IPS DF 6.9 (cell line): ENCODE measurements around the gene TMEM109.

Experiments used
- DNase-seq: peaks from one replicate; pipeline ENCODE4 v3.0.0-alpha.2; 2013; ENCODE audit warnings: low read depth, low spot score
- H3K27ac ChIP-seq: one replicate; pipeline ENCODE4 v1.5.1; 2013; ENCODE audit warnings: low read length, control low read depth
- H3K27me3 ChIP-seq: 2 replicates; pipeline ENCODE4 v1.6.1; 2013; ENCODE audit warnings: mild to moderate bottlenecking, low read length; ENCODE audit not compliant: control insufficient read depth, insufficient read depth
- H3K36me3 ChIP-seq: 2 replicates; pipeline ENCODE4 v1.6.1; 2013; ENCODE audit warnings: low read length; ENCODE audit not compliant: control insufficient read depth, insufficient read depth
- H3K4me1 ChIP-seq: 2 replicates; pipeline ENCODE4 v1.6.1; 2013; ENCODE audit warnings: low read length; ENCODE audit not compliant: control insufficient read depth, insufficient read depth
- H3K4me3 ChIP-seq: 2 replicates; pipeline ENCODE4 v1.5.1; 2013; ENCODE audit warnings: mild to moderate bottlenecking, low read length
- H3K9me3 ChIP-seq: 2 replicates; pipeline ENCODE4 v1.6.1; 2013; ENCODE audit warnings: low read length, inconsistent platforms; ENCODE audit not compliant: control insufficient read depth, insufficient read depth
- WGBS: extraction: QIAGEN DNeasy Blood & Tissue Kit; methylation state at CpG from one replicate; pipeline ENCODE4 v1.1.7; 2013; ENCODE audit warnings: mixed read lengths, missing lambda C conversion rate; ENCODE audit not compliant: insufficient read length, insufficient coverage; 5-methylcytosine and 5-hydroxymethylcytosine counted together

The TMEM109 gene

GRCh38 chr11:60951904-60952741 is 38.2 kb downstream of the TMEM109 start, which contains the start of gene SLC15A3:
Gene SLC15A3 (minus strand): TSS chr11:60952176. CDS start chr11:60951551, 625 bp downstream.
- no peak for DNase-seq
- Histone ChIP-seq H3K27ac (no peak within 1 kb of the TSS), H3K36me3 (no peaks in the 10 kb centered on the region), H3K27me3 (no peaks in the 10 kb centered on the region), H3K4me1 (no peaks in the 10 kb centered on the region; the same call in 1 of the 2 replicates), H3K4me3 (peak within 1 kb of the TSS; percentile 59; the same call in 1 of the 2 replicates), H3K9me3 (no peaks in the 10 kb centered on the region)
- no CpG with 5 or more reads among the region's 23 CpGs for WGBS

DNA sequence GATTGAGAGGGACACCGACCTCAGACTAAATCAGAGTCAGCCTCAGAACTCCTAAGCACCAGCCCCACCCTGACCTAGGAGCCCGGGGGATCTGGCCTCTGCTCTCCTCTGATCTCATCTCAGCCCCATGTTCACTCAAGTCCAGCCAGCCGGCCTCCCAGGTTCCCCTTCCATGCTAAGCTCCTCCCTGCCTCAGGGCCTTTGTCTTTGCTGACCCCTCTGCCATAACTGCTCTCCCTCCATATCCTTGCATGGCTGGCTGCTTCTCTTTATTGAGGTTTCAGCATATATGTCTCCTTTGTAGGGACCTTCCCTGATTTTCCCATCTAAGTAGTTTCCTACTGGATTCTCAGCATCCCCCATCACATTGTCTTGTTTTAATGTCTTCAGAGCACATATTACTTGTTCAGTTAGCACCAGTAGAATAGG is 38.8 kb downstream of the TMEM109 start:
- Histone ChIP-seq H3K27ac (no peak overlapping the region), H3K27me3 (no peaks in the 10 kb centered on the region), H3K4me1 (no peaks in the 10 kb centered on the region; the same call in 1 of the 2 replicates), H3K4me3 (no peak overlapping the region), H3K36me3 (no peaks in the 10 kb centered on the region), H3K9me3 (no peaks in the 10 kb centered on the region)
- no CpG with 5 or more reads among the region's 3 CpGs for WGBS
- no peak for DNase-seq

DNA sequence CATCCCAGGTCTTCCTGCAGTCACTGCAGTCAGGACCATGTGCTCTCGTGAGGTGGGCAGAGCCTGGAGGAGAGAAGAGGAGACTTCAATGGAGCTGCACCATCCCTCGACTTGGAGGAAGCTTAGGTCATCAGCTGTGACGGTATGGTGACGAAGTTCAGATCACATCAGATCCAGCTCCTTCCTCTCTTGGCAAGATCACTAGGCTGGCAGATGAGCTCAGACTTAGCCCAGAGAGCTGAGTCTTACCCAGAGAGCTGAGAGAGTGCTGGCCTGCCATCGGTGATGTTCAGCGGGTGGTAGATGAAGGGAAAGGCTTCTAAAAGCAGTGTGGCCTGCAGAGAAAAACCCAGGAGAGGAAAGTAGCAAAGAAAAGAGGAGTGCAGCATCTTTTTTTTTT is 39.8 kb downstream of the TMEM109 start:
- Histone ChIP-seq H3K27ac (no peak overlapping the region), H3K4me1 (no peaks in the 10 kb centered on the region; the same call in 1 of the 2 replicates)

DNA sequence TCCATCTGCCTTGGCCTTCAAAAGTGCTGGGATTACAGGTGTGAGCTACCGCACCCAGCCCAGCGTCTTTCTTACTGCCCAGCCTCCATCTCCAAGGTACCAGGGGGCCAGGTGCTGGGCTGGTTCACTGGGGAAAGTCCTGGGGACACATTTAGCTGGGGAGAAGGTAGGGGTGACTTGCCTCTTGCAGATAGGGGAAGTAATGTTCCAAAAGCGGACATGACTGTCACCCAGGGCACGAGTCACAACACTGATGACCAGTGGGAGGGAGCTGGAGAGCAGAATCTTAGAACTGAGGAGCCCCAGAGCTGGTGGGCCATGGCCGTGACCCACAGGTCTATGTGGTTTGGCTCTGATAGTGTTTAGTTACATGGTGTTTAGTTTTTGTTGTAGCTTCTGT is 40.5 kb downstream of the TMEM109 start:
- Histone ChIP-seq H3K4me3 (no peak overlapping the region), H3K4me1 (no peaks in the 10 kb centered on the region; the same call in 1 of the 2 replicates), H3K27me3 (no peaks in the 10 kb centered on the region), H3K36me3 (no peaks in the 10 kb centered on the region), H3K9me3 (no peaks in the 10 kb centered on the region), H3K27ac (no peak overlapping the region)
- WGBS: no CpG with 5 or more reads among the region's 5 CpGs
- DNase-seq: no peak

More for the DNA sequence above, 39.8 kb downstream of the TMEM109 start:
- DNase-seq: no peak
- Histone ChIP-seq H3K9me3 (no peaks in the 10 kb centered on the region), H3K36me3 (no peaks in the 10 kb centered on the region), H3K27me3 (no peaks in the 10 kb centered on the region), H3K4me3 (no peak overlapping the region)
- no CpG with 5 or more reads among the region's 6 CpGs for WGBS

DNA sequence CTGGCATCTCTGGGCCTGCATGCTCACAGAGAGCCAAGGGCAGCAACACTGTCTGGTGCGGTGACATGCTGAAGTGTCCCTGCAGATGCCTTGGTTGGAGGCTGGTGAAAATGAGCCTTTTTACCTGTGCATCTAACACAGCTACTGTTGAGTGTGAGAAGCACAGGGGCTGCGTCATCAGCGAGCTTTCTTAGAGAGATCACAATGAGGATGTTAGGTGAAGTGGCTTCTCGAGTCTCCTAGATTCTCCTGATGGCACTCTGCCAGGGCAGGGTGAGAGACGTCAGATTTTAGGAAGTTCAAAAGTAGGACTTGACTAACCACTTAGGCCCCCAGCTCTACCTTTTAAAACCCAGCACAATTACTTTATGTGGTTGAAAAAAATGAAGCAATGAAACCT is 41.6 kb downstream of the TMEM109 start:
- Histone ChIP-seq H3K27ac (no peak overlapping the region), H3K9me3 (no peaks in the 10 kb centered on the region), H3K4me3 (no peak overlapping the region), H3K27me3 (no peaks in the 10 kb centered on the region), H3K4me1 (no peaks in the 10 kb centered on the region; the same call in 1 of the 2 replicates), H3K36me3 (no peaks in the 10 kb centered on the region)
- DNase-seq: no peak
- no CpG with 5 or more reads among the region's 5 CpGs for WGBS

DNA sequence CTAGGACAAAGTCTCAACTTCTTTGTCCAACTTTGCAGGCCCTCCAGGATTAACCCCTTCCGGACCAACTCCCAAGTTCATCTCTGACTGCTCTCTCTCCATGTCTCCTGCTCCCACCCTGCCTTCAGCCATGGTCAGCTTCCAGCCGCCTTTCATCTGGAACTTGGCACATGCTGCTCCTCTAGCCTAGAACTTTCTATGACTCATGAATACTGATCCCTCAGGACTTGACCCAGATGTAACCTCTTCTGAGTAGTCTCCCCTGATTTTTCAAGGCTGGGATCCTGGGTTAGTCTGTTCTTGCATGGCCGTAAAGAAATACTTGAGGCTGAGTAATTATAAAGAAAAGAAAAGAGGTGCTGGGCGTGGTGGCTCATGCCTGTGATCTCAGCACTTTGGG is 43.2 kb downstream of the TMEM109 start:
- H3K36me3 ChIP-seq: no peaks in the 10 kb centered on the region
- H3K9me3 ChIP-seq: no peaks in the 10 kb centered on the region
- no peak overlapping the region for H3K4me3 ChIP-seq
- no CpG with 5 or more reads among the region's 4 CpGs for WGBS
- DNase-seq: no peak
- H3K27me3 ChIP-seq: no peaks in the 10 kb centered on the region
- H3K4me1 ChIP-seq: no peaks in the 10 kb centered on the region; the same call in 1 of the 2 replicates
- H3K27ac ChIP-seq: no peak overlapping the region

DNA sequence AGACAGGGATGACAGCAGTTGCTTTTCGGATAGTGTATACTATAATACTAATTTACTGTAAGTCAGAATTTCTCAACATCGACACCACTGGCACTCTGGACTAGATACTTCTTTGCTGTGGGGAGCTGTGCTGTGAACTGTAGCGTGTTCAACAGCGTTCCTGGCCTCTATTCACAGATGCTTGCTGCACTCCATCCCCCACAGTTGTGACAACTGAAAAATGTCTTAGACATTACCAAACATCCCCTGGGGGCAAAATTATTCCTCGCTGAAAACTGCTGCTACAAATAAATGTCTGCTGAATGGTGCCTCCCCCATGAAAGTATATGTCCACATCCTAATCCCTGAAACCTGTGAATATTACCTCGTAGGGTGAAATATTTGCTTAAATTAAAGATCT is 45.5 kb downstream of the TMEM109 start:
- Histone ChIP-seq H3K27ac (no peak overlapping the region), H3K4me1 (no peaks in the 10 kb centered on the region), H3K27me3 (no peaks in the 10 kb centered on the region), H3K36me3 (no peaks in the 10 kb centered on the region), H3K4me3 (no peak overlapping the region), H3K9me3 (no peaks in the 10 kb centered on the region)
- no CpG with 5 or more reads among the region's 6 CpGs for WGBS
- no peak for DNase-seq

DNA sequence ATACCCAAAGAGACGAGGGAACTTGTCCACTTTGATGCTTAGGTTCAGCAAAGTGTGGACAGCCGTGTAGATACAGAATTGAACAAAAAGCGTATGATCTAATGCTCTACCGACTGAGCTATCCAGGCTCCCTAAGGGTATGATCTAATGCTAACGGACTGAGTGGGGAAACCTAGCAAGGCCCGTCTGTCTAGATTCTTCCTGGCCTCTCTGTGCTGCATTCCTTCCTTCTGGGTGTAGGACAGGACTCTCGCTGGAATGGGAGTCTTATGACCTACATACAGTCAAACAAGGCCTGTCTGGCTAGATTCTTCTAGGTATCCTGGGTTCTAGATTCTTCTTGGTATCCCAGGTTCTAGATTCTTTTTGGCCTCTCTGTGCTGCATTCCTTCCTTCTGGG is 46.4 kb downstream of the TMEM109 start:
- H3K4me3 ChIP-seq: no peak overlapping the region
- no CpG with 5 or more reads among the region's 7 CpGs for WGBS
- no peaks in the 10 kb centered on the region for H3K9me3 ChIP-seq

DNA sequence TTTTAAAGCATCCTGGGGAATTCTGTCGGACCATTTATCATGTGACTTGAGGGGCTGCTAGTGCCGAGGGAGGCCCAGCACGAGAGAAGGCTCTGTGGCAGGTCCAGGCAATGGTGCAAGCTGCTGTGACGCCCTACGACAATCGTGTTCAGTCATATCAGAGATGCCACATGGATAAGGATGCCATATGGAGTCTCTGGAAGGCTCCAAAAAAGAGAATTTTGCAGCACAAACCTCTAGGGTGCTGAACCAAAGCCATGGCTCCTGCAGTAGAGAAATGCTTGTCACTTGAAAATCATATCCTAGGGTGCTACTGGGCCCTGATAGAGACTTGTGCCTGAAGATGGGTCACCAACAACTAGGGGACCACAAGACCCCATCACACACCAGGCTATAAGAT is 50.8 kb downstream of the TMEM109 start:
- Histone ChIP-seq H3K27ac (no peak overlapping the region), H3K4me3 (no peak overlapping the region), H3K36me3 (no peaks in the 10 kb centered on the region), H3K4me1 (no peaks in the 10 kb centered on the region), H3K9me3 (no peaks in the 10 kb centered on the region), H3K27me3 (no peaks in the 10 kb centered on the region)
- DNase-seq: no peak
- no CpG with 5 or more reads among the region's 6 CpGs for WGBS

More for the DNA sequence above, 46.4 kb downstream of the TMEM109 start:
- Histone ChIP-seq H3K27me3 (no peaks in the 10 kb centered on the region), H3K27ac (no peak overlapping the region), H3K36me3 (no peaks in the 10 kb centered on the region), H3K4me1 (no peaks in the 10 kb centered on the region)
- DNase-seq: no peak

GRCh38 chr11:60966890-60967289 is 52.9 kb downstream of the TMEM109 start:
- H3K27me3 ChIP-seq: no peaks in the 10 kb centered on the region
- H3K4me3 ChIP-seq: no peak overlapping the region
- H3K27ac ChIP-seq: no peak overlapping the region
- no peaks in the 10 kb centered on the region for H3K36me3 ChIP-seq
- no CpG with 5 or more reads among the region's 4 CpGs for WGBS
- no peak for DNase-seq
- H3K4me1 ChIP-seq: no peaks in the 10 kb centered on the region
- H3K9me3 ChIP-seq: no peaks in the 10 kb centered on the region
